22Rv1 (cell line): ENCODE results near the gene DOCK10.

Experiments used
- H3K27ac ChIP-seq: fragments of 450-650 bp; 2 replicates; pipeline ENCODE4 v1.5.1; 2017
- CTCF ChIP-seq: fragments of 450-650 bp; IDR thresholded peaks from 2 replicates; pipeline ENCODE4 v1.5.1; 2017; ENCODE audit warnings: mild to moderate bottlenecking
- ZFX ChIP-seq: fragments of 450-650 bp; IDR thresholded peaks from 2 replicates; pipeline ENCODE4 v1.6.1; 2017; ENCODE audit warnings: antibody characterized with exemption, borderline replicate concordance

The DOCK10 gene

GRCh38 chr2:224890372-224890771 lies 151.9 kb downstream of the DOCK10 start:
- no peak overlapping the region for H3K27ac ChIP-seq
- TF ChIP-seq CTCF = no peak
- TF ChIP-seq ZFX = no peak

- TF ChIP-seq ZFX (no peak), CTCF (no peak)
- no peak overlapping the region for H3K27ac ChIP-seq
These were observed 155.1 kb downstream of the DOCK10 start for GRCh38 chr2:224887141-224887540.

GRCh38 chr2:224885836-224886547 lies 156.3 kb downstream of the DOCK10 start:
- no peak overlapping the region for H3K27ac ChIP-seq
- TF ChIP-seq CTCF (no peak), ZFX (no peak)

GRCh38 chr2:224885291-224885690 lies 157.0 kb downstream of the DOCK10 start:
- TF ChIP-seq CTCF (no peak), ZFX (no peak)
- no peak overlapping the region for H3K27ac ChIP-seq

- no peak overlapping the region for H3K27ac ChIP-seq
- TF ChIP-seq ZFX (no peak), CTCF (no peak)
These were observed 158.1 kb downstream of the DOCK10 start for GRCh38 chr2:224884188-224884587.

- TF ChIP-seq ZFX (no peak), CTCF (no peak)
- no peak overlapping the region for H3K27ac ChIP-seq
These were observed 158.6 kb downstream of the DOCK10 start for GRCh38 chr2:224883700-224884099.

GRCh38 chr2:224883172-224883516 lies 159.1 kb downstream of the DOCK10 start:
- no peak overlapping the region for H3K27ac ChIP-seq
- TF ChIP-seq CTCF (no peak), ZFX (no peak)
